ENCODE measurements around the gene CKAP2.
"Not testable (repeated sequence)": the region's sequence is repeated elsewhere in the genome, so short reads cannot be mapped to it uniquely, and the experiment has no call there.

DNA sequence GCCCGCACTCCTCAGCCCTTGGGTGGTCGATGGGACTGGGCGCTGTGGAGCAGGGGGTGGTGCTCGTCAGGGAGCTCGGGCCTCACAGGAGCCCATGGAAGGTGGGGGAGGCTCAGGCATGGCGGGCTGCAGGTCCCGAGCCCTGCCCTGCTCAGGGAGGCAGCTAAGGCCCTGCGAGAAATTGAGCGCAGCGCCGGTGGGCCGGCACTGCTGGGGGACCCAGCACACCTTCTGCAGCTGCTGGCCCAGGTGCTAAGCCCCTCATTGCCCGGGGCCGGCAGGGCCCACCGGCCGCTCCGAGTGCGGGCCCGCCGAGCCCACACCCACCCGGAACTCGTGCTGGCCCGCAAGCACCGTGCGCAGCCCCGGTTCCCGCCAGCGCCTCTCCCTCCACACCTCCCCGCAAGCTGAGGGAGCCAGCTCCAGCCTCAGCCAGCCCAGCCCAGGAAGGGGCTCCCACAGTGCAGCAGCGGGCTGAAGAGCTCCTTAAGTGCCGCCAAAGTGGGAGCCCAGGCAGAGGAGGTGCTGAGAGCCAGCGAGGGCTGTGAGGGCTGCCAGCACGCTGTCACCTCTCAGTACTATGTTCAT, 47.1 kb upstream of the CKAP2 start:
- TF ChIP-seq, protein P1, sequence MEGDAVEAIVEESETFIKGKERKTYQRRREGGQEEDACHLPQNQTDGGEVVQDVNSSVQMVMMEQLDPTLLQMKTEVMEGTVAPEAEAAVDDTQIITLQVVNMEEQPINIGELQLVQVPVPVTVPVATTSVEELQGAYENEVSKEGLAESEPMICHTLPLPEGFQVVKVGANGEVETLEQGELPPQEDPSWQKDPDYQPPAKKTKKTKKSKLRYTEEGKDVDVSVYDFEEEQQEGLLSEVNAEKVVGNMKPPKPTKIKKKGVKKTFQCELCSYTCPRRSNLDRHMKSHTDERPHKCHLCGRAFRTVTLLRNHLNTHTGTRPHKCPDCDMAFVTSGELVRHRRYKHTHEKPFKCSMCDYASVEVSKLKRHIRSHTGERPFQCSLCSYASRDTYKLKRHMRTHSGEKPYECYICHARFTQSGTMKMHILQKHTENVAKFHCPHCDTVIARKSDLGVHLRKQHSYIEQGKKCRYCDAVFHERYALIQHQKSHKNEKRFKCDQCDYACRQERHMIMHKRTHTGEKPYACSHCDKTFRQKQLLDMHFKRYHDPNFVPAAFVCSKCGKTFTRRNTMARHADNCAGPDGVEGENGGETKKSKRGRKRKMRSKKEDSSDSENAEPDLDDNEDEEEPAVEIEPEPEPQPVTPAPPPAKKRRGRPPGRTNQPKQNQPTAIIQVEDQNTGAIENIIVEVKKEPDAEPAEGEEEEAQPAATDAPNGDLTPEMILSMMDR (IDR thresholded peaks at IDR 0.05), result not testable (repeated sequence)
- not testable (repeated sequence) for TF ChIP-seq POLR2A (IDR thresholded peaks at IDR 0.05)
